H9 (cell line): ENCODE measurements around the gene FN1. TPM values are rescaled to one million over a fixed set of nuclear protein-coding genes. Genes with fewer than 3 reads are reported as not detected.

Experiments
- DNase-seq: peaks from one replicate; pipeline ENCODE4 v3.0.0-alpha.2; 2017
- H2AFZ ChIP-seq: one replicate; pipeline ENCODE4 v1.6.1; 2013; ENCODE audit warnings: mild to moderate bottlenecking, low read length, control low read depth, moderate library complexity
- H2AK5ac ChIP-seq: 2 replicates; pipeline ENCODE4 v1.6.1; 2013; ENCODE audit warnings: low read length, control low read depth, mixed read lengths; ENCODE audit not compliant: insufficient read length
- H2BK120ac ChIP-seq: one replicate; pipeline ENCODE4 v1.6.1; 2013; ENCODE audit warnings: low read depth, mild to moderate bottlenecking, low read length, control low read depth, inconsistent platforms; ENCODE audit not compliant: poor library complexity, severe bottlenecking
- H2BK12ac ChIP-seq: 2 replicates; pipeline ENCODE4 v1.6.1; 2013; ENCODE audit warnings: low read length, control low read depth, mixed read lengths, low read depth; ENCODE audit not compliant: insufficient read length
- H2BK15ac ChIP-seq: 2 replicates; pipeline ENCODE4 v1.6.1; 2013; ENCODE audit warnings: low read depth, low read length, control low read depth
- H2BK20ac ChIP-seq: one replicate; pipeline ENCODE4 v1.6.1; 2013; ENCODE audit warnings: low read depth, mild to moderate bottlenecking, low read length, control low read depth, inconsistent platforms; ENCODE audit not compliant: poor library complexity, severe bottlenecking
- H2BK5ac ChIP-seq: 2 replicates; pipeline ENCODE4 v1.6.1; 2013; ENCODE audit warnings: low read length, control low read depth, mixed read lengths; ENCODE audit not compliant: insufficient read length
- H3K14ac ChIP-seq: 2 replicates; pipeline ENCODE4 v1.6.1; 2013; ENCODE audit warnings: low read length, control low read depth; ENCODE audit not compliant: insufficient read depth
- H3K18ac ChIP-seq: 2 replicates; pipeline ENCODE4 v1.6.1; 2013; ENCODE audit warnings: low read depth, mild to moderate bottlenecking, mixed read lengths, low read length, control low read depth; ENCODE audit not compliant: insufficient read length
- H3K23ac ChIP-seq: 2 replicates; pipeline ENCODE4 v1.6.1; 2013; ENCODE audit warnings: low read length, control low read depth, mixed read lengths, low read depth; ENCODE audit not compliant: insufficient read length
- H3K23me2 ChIP-seq: 2 replicates; pipeline ENCODE4 v1.6.1; 2013; ENCODE audit warnings: low read depth, mild to moderate bottlenecking, mixed read lengths, low read length, control low read depth; ENCODE audit not compliant: insufficient read length, poor library complexity, severe bottlenecking
- H3K27ac ChIP-seq: 2 replicates; pipeline ENCODE4 v1.5.1; 2013; ENCODE audit warnings: low read length, control low read depth, mixed read lengths, low read depth; ENCODE audit not compliant: insufficient read length
- H3K27me3 ChIP-seq: 2 replicates; pipeline ENCODE4 v1.6.1; 2013; ENCODE audit warnings: low read length, control low read depth, inconsistent platforms; ENCODE audit not compliant: insufficient read depth
- H3K4ac ChIP-seq: 2 replicates; pipeline ENCODE4 v1.6.1; 2013; ENCODE audit warnings: low read depth, mild to moderate bottlenecking, control low read depth, inconsistent platforms, low read length, moderate library complexity
- H3K4me1 ChIP-seq: 2 replicates; pipeline ENCODE4 v1.6.1; 2013; ENCODE audit warnings: low read length, control low read depth, inconsistent platforms; ENCODE audit not compliant: insufficient read depth
- H3K4me2 ChIP-seq: 2 replicates; pipeline ENCODE4 v1.6.1; 2013; ENCODE audit warnings: low read length, control low read depth, mixed read lengths; ENCODE audit not compliant: insufficient read length, insufficient read depth
- H3K56ac ChIP-seq: 2 replicates; pipeline ENCODE4 v1.6.1; 2013; ENCODE audit warnings: low read depth, mild to moderate bottlenecking, mixed read lengths, low read length, control low read depth; ENCODE audit not compliant: insufficient read length
- H3K79me1 ChIP-seq: 2 replicates; pipeline ENCODE4 v1.6.1; 2013; ENCODE audit warnings: low read depth, mild to moderate bottlenecking, moderate library complexity, low read length, control low read depth, inconsistent platforms; ENCODE audit not compliant: insufficient read depth, poor library complexity, severe bottlenecking
- H3K79me2 ChIP-seq: 2 replicates; pipeline ENCODE4 v1.6.1; 2013; ENCODE audit warnings: low read length, control low read depth, inconsistent platforms; ENCODE audit not compliant: insufficient read depth
- H3K9ac ChIP-seq: 2 replicates; pipeline ENCODE4 v1.6.1; 2013; ENCODE audit warnings: low read length, control low read depth, mixed read lengths; ENCODE audit not compliant: insufficient read length; ENCODE audit errors: extremely low read depth
- H3K9me3 ChIP-seq: one replicate; pipeline ENCODE4 v1.6.1; 2013; ENCODE audit warnings: low read depth, low read length, inconsistent platforms; ENCODE audit not compliant: control insufficient read depth
- H3T11ph ChIP-seq: one replicate; pipeline ENCODE4 v1.6.1; 2013; ENCODE audit warnings: mild to moderate bottlenecking, low read length, control low read depth, inconsistent platforms
- H4K20me1 ChIP-seq: one replicate; pipeline ENCODE4 v1.6.1; 2013; ENCODE audit not compliant: control insufficient read depth, insufficient read length, insufficient read depth
- H4K5ac ChIP-seq: 2 replicates; pipeline ENCODE4 v1.6.1; 2013; ENCODE audit warnings: low read depth, mild to moderate bottlenecking, mixed read lengths, low read length, control low read depth; ENCODE audit not compliant: insufficient read length
- H4K8ac ChIP-seq: replicated peaks from 2 replicates; pipeline ENCODE4 v1.6.1; 2013; ENCODE audit warnings: low read length, control low read depth, mixed read lengths, low read depth; ENCODE audit not compliant: insufficient read length
- H4K91ac ChIP-seq: 2 replicates; pipeline ENCODE4 v1.6.1; 2013; ENCODE audit warnings: low read depth, mild to moderate bottlenecking, moderate library complexity, mixed read lengths, low read length, control low read depth; ENCODE audit not compliant: insufficient read length
- H3K27ac Mint-ChIP-seq, 3 experiments: 2 replicates in 2 of 3; 3 replicates in 1 of 3; pipeline ENCODE4 v1.8.0; 2020 to 2021; ENCODE audit warnings: mixed read lengths in 3 of 3, mild to moderate bottlenecking in 1 of 3, moderate library complexity in 1 of 3
- H3K27me3 Mint-ChIP-seq: 2 replicates; pipeline ENCODE4 v1.8.0; 2021; ENCODE audit warnings: low read depth, mild to moderate bottlenecking, moderate library complexity, mixed read lengths
- H3K36me3 Mint-ChIP-seq, 3 experiments: 2 replicates in 2 of 3; 3 replicates in 1 of 3; pipeline ENCODE4 v1.8.0; 2020 to 2021; ENCODE audit warnings: low read depth in 3 of 3, mixed read lengths in 3 of 3; ENCODE audit not compliant: insufficient read depth in 1 of 3
- H3K4me1 Mint-ChIP-seq, 2 experiments: 2 replicates each; pipeline ENCODE4 v1.8.0; 2020; ENCODE audit warnings: mixed read lengths in 2 of 2
- H3K4me3 Mint-ChIP-seq, 2 experiments: 2 replicates in 1 of 2; 3 replicates in 1 of 2; pipeline ENCODE4 v1.8.0; 2020 to 2021; ENCODE audit warnings: mild to moderate bottlenecking in 2 of 2, mixed read lengths in 2 of 2, moderate library complexity in 1 of 2
- H3K9me3 Mint-ChIP-seq, 2 experiments: 2 replicates in 1 of 2; 3 replicates in 1 of 2; pipeline ENCODE4 v1.8.0; 2020; ENCODE audit warnings: mild to moderate bottlenecking in 2 of 2, mixed read lengths in 2 of 2, moderate library complexity in 1 of 2
- WGBS: extraction: QIAGEN DNeasy Blood & Tissue Kit; methylation state at CpG from one replicate; pipeline ENCODE4 v1.1.7; 2013; ENCODE audit warnings: missing lambda C conversion rate, low lambda C conversion rate, mixed read lengths; ENCODE audit not compliant: insufficient read length; ENCODE audit errors: extremely low coverage; 5-methylcytosine and 5-hydroxymethylcytosine counted together
- total RNA-seq: library from RNA; stranded (reverse); gene quantifications from 2 replicates; pipeline ENCODE4 v1.2.1, GENCODE V29; 2021
- TF ChIP-seq, protein P1 (sequence below): fragments of 200-600 bp; sonication (generic); conservative IDR thresholded peaks from 3 replicates; pipeline ENCODE4 v1.8.0; 2021; ENCODE audit warnings: antibody characterized with exemption, mild to moderate bottlenecking

FN1 gene
- total RNA-seq, 1 experiment from 2014 or later: 56.0 TPM

DNA sequence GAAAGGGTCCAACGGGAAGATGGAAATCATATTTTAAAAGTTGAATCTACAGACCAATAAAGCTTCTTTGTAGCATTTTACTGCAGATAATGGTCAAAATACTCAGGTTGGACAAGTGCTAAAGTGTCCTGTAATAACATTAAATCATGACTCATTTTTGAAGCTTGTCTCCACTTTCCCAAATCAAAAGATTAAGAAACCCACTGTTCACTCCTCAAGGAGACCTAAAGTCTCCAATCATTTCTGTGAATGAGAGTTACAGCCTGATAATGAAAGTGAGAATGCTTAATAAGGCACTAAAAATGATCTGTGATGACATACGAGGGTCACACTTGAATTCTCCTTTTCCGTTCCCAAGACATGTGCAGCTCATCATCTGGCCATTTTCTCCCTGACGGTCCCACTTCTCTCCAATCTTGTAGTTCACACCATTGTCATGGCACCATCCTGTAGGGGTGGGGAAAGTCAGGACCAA lies 70.6 kb downstream of the FN1 start:
- no peak overlapping the region for H2BK15ac ChIP-seq

More for the DNA sequence above, 70.6 kb downstream of the FN1 start:
- Histone ChIP-seq H3K56ac (no peak overlapping the region), H4K8ac (no peak overlapping the region), H3K9me3 (no peaks in the 10 kb centered on the region), H3K79me1 (no peaks in the 10 kb centered on the region), H4K91ac (no peak overlapping the region), H3K4ac (no peak overlapping the region), H3K18ac (no peak overlapping the region), H4K20me1 (no peaks in the 10 kb centered on the region), H2BK12ac (no peak overlapping the region), H4K5ac (no peak overlapping the region), H2BK120ac (no peak overlapping the region), H2BK20ac (no peak overlapping the region), H3K14ac (no peak overlapping the region), H3K27me3 (no peaks in the 10 kb centered on the region), H3K9ac (no peak overlapping the region), H3K79me2 (no peaks in the 10 kb centered on the region), H3K23me2 (no peaks in the 10 kb centered on the region), H2AK5ac (no peak overlapping the region), H3K27ac (no peak overlapping the region), H3T11ph (no peak overlapping the region), H2AFZ (no peak overlapping the region), H3K4me2 (no peak overlapping the region), H2BK5ac (no peak overlapping the region), H3K4me1 (no peaks in the 10 kb centered on the region), H3K23ac (no peak overlapping the region)
- Mint-ChIP-seq H3K4me1 (no peaks in the 10 kb centered on the region), H3K27me3 (no peaks in the 10 kb centered on the region), H3K9me3 (no peaks in the 10 kb centered on the region), H3K27ac (0 out of 7 replicates have a peak overlapping the region, but pooled peaks of 1 of the 3 experiments have one; percentile 70), H3K4me3 (no peak overlapping the region), H3K36me3 (peaks cover 13 to 66% (median 37%) of the 10 kb centered on the region in 3 experiments)
- DNase-seq: no peak
- TF ChIP-seq, protein P1, sequence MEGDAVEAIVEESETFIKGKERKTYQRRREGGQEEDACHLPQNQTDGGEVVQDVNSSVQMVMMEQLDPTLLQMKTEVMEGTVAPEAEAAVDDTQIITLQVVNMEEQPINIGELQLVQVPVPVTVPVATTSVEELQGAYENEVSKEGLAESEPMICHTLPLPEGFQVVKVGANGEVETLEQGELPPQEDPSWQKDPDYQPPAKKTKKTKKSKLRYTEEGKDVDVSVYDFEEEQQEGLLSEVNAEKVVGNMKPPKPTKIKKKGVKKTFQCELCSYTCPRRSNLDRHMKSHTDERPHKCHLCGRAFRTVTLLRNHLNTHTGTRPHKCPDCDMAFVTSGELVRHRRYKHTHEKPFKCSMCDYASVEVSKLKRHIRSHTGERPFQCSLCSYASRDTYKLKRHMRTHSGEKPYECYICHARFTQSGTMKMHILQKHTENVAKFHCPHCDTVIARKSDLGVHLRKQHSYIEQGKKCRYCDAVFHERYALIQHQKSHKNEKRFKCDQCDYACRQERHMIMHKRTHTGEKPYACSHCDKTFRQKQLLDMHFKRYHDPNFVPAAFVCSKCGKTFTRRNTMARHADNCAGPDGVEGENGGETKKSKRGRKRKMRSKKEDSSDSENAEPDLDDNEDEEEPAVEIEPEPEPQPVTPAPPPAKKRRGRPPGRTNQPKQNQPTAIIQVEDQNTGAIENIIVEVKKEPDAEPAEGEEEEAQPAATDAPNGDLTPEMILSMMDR: no peak
- WGBS: no CpG with 5 or more reads among the region's 4 CpGs
